ENCODE measurements around the gene TCF7L2.

DNA sequence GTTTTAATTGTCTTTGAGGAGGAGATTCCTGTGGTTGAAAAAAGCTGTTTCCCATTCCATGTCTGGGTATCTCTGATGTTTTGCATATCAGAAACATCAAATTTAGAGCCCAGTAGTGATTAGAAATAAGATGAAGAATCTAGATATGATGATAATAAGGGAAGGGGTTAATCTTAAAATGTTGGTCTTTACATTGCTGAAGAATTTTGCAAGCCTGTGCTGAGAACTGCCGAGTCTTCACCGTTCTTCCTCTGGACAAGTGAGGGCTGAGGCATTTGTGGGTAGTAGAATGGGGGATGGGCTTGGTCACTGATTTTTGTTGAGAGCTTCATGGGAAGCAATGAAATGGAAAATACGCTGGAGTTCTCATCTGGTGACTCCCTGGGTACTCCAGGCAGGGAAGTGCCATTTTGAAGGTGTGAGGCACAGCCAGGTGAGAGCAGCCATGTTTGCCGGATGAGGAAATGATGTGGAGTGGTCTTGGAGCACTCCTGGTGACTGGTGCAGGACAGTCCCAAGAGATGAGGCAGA is 10.2 kb downstream of the TCF7L2 start:
- TF ChIP-seq, protein P1, sequence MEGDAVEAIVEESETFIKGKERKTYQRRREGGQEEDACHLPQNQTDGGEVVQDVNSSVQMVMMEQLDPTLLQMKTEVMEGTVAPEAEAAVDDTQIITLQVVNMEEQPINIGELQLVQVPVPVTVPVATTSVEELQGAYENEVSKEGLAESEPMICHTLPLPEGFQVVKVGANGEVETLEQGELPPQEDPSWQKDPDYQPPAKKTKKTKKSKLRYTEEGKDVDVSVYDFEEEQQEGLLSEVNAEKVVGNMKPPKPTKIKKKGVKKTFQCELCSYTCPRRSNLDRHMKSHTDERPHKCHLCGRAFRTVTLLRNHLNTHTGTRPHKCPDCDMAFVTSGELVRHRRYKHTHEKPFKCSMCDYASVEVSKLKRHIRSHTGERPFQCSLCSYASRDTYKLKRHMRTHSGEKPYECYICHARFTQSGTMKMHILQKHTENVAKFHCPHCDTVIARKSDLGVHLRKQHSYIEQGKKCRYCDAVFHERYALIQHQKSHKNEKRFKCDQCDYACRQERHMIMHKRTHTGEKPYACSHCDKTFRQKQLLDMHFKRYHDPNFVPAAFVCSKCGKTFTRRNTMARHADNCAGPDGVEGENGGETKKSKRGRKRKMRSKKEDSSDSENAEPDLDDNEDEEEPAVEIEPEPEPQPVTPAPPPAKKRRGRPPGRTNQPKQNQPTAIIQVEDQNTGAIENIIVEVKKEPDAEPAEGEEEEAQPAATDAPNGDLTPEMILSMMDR (IDR thresholded peaks at IDR 0.05) = no peak
- TF ChIP-seq, protein P2, sequence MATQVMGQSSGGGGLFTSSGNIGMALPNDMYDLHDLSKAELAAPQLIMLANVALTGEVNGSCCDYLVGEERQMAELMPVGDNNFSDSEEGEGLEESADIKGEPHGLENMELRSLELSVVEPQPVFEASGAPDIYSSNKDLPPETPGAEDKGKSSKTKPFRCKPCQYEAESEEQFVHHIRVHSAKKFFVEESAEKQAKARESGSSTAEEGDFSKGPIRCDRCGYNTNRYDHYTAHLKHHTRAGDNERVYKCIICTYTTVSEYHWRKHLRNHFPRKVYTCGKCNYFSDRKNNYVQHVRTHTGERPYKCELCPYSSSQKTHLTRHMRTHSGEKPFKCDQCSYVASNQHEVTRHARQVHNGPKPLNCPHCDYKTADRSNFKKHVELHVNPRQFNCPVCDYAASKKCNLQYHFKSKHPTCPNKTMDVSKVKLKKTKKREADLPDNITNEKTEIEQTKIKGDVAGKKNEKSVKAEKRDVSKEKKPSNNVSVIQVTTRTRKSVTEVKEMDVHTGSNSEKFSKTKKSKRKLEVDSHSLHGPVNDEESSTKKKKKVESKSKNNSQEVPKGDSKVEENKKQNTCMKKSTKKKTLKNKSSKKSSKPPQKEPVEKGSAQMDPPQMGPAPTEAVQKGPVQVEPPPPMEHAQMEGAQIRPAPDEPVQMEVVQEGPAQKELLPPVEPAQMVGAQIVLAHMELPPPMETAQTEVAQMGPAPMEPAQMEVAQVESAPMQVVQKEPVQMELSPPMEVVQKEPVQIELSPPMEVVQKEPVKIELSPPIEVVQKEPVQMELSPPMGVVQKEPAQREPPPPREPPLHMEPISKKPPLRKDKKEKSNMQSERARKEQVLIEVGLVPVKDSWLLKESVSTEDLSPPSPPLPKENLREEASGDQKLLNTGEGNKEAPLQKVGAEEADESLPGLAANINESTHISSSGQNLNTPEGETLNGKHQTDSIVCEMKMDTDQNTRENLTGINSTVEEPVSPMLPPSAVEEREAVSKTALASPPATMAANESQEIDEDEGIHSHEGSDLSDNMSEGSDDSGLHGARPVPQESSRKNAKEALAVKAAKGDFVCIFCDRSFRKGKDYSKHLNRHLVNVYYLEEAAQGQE (IDR thresholded peaks at IDR 0.05; ENCODE audit: insufficient read depth in 1 of 2, low read depth in 2 of 2, low read length in 1 of 2) = no peak
- TF ChIP-seq TCF7L2 (IDR thresholded peaks at IDR 0.05; ENCODE audit: low read depth, low read length) (no peak), SIN3A (IDR thresholded peaks at IDR 0.05; ENCODE audit: borderline replicate concordance, insufficient read depth, low read depth, low read length) (no peak)
